Measurements from ENCODE around the gene YJEFN3.

DNA sequence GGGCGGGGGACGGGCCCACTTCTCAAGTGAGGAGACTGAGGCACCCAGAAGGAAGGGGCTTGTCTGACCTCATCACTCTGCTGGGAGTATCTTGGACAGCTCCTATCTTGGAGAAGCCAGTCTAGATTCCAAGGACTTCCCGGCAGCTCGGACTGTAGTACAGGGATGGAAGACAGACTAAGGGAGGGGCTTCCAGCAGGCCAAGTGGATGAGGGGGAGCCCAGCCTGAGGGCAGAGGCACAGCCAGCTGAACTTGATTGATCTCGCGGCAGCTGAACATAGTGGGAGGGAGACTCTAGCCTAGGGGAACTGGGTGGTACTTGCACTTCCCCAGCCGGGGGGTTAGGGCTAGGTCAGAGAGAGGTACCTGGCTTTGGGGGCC lies 10.1 kb downstream of the YJEFN3 start:
- no peak for TF ChIP-seq GATA3 (IDR thresholded peaks at IDR 0.05; ENCODE audit: low read depth, low read length)
- no peak for TF ChIP-seq GATA2 (IDR thresholded peaks at IDR 0.05; ENCODE audit: low read depth, low read length)
